K562 (cell line): ENCODE data around the gene GPR176. TPM values are rescaled to one million over a fixed set of nuclear protein-coding genes. Genes with fewer than 3 reads are reported as not detected.

ENCODE experiments used
- BRF1 ChIP-seq: IDR thresholded peaks from 3 replicates; pipeline ENCODE4 v1.6.1; 2011; ENCODE audit warnings: borderline replicate concordance, mild to moderate bottlenecking; ENCODE audit not compliant: insufficient read length; ENCODE audit errors: extremely low read depth
- CBFA2T2 ChIP-seq: fragments of 450-650 bp; conservative IDR thresholded peaks from 2 replicates; pipeline ENCODE4 v1.6.1; 2017; ENCODE audit warnings: mild to moderate bottlenecking
- CBX2 ChIP-seq: fragments of 200-600 bp; sonication (generic); IDR thresholded peaks from one replicate; pipeline ENCODE4 v1.6.1; 2012; ENCODE audit warnings: mild to moderate bottlenecking, low read length, inconsistent platforms; ENCODE audit not compliant: insufficient read depth, poor library complexity, severe bottlenecking
- CREBBP ChIP-seq: IDR thresholded peaks from one replicate; pipeline ENCODE4 v1.6.1; 2012; ENCODE audit warnings: low read depth, mild to moderate bottlenecking, control low read depth, inconsistent platforms, low read length
- ERF ChIP-seq: fragments of 450-650 bp; formaldehyde crosslinking; IDR thresholded peaks from 2 replicates; pipeline ENCODE4 v1.4.0; 2020; ENCODE audit warnings: mild to moderate bottlenecking, mixed read lengths
- ID3 ChIP-seq, 2 experiments: fragments of 250-450 bp in 1 of 2; fragments of 450-650 bp in 1 of 2; sonication (Bioruptor Pico) in 1 of 2; IDR thresholded peaks; 2 replicates each; pipeline versions ENCODE4 v1.6.1 to v1.8.0; 2016 to 2021; ENCODE audit warnings: mild to moderate bottlenecking in 2 of 2, moderate library complexity in 2 of 2, missing compliant biosample characterization in 1 of 2, missing genetic modification characterization in 1 of 2
- IRF2 ChIP-seq: sonication (generic); formaldehyde crosslinking; IDR thresholded peaks from 2 replicates; pipeline ENCODE4 v1.8.1; 2022; ENCODE audit warnings: mild to moderate bottlenecking, missing genetic modification reagents
- MED1 ChIP-seq: sonication (generic); formaldehyde crosslinking; IDR thresholded peaks from 2 replicates; pipeline ENCODE4 v1.8.1; 2023; ENCODE audit warnings: missing genetic modification reagents, borderline replicate concordance
- MEIS2 ChIP-seq: fragments of 450-650 bp; IDR thresholded peaks from 2 replicates; pipeline ENCODE4 v1.6.1; 2014; ENCODE audit warnings: mild to moderate bottlenecking; ENCODE audit not compliant: partially characterized antibody
- POLR2H ChIP-seq: IDR thresholded peaks from 2 replicates; pipeline ENCODE4 v1.6.1; 2016; ENCODE audit warnings: missing genetic modification characterization, low read depth, mild to moderate bottlenecking, control low read depth, missing compliant biosample characterization, moderate library complexity
- POLR3G ChIP-seq: IDR thresholded peaks from 2 replicates; pipeline ENCODE4 v1.6.1; 2011; ENCODE audit not compliant: insufficient read length, insufficient replicate concordance; ENCODE audit errors: extremely low read depth
- RBM15 ChIP-seq: fragments of 200-400 bp; formaldehyde crosslinking; IDR thresholded peaks from 2 replicates; pipeline ENCODE4 v1.6.1; 2018; ENCODE audit warnings: mild to moderate bottlenecking, low read length, moderate library complexity; ENCODE audit not compliant: insufficient read depth
- SP2 ChIP-seq: IDR thresholded peaks from 2 replicates; pipeline ENCODE4 v1.6.1; 2011; ENCODE audit warnings: mild to moderate bottlenecking, low read depth, low read length, moderate library complexity; ENCODE audit not compliant: poor library complexity, severe bottlenecking; ENCODE audit errors: extremely low read depth
- TCF7 ChIP-seq: sonication (generic); IDR thresholded peaks from 2 replicates; pipeline ENCODE4 v1.6.1; 2016; ENCODE audit warnings: antibody characterized with exemption, borderline replicate concordance
- polyA plus RNA-seq, 8 experiments: library from polyadenylated mRNA; depleted of rRNA in 4 of 8; stranded (reverse) in 5 of 8; unstranded in 3 of 8; fragments of >200 nt; fragmentation: Nextera tagmentation in 2 of 8; fragmentation: Illumina TruSeq in 1 of 8; extraction: Ambion mirVana in 2 of 8; extraction: Trizol in 1 of 8; gene quantifications; 2 replicates each; pipeline versions ENCODE4 v1.2.1 to v1.2.3, GENCODE V29; 2011 to 2014; ENCODE audit warnings: inconsistent platforms in 1 of 8, missing spikeins in 1 of 8
- total RNA-seq, 7 experiments: library from RNA; depleted of rRNA in 6 of 7; stranded (reverse); fragments of >200 nt in 6 of 7; fragmentation: Illumina TruSeq in 2 of 7; extraction: Trizol in 2 of 7; gene quantifications; 2 replicates each; pipeline versions ENCODE4 v1.2.1 to v1.2.3, GENCODE V29; 2011 to 2021; ENCODE audit warnings: low replicate concordance in 1 of 7
- TF ChIP-seq, protein P1 (sequence below): fragments of 450-650 bp; IDR thresholded peaks from 2 replicates; pipeline ENCODE4 v1.7.1; 2018; ENCODE audit warnings: mild to moderate bottlenecking, low read depth; ENCODE audit not compliant: partially characterized antibody
- TF ChIP-seq, protein P2 (sequence below): fragments of 250-450 bp; sonication (Bioruptor Pico); IDR thresholded peaks from 2 replicates; pipeline ENCODE4 v1.8.0; 2021; ENCODE audit warnings: moderate library complexity, mild to moderate bottlenecking, inconsistent platforms
- TF ChIP-seq, protein P3 (sequence below): conservative IDR thresholded peaks from 2 replicates; pipeline ENCODE4 v1.6.1; 2011; ENCODE audit warnings: low read depth, mild to moderate bottlenecking, low read length; ENCODE audit not compliant: control insufficient read depth

GPR176 gene
- total and polyA plus RNA-seq, 9 of the 15 experiments (the other 6 are each of a cell fraction or from before 2014, with no cell fraction given) = 0.03 to 1.2 (median 0.76) TPM

DNA sequence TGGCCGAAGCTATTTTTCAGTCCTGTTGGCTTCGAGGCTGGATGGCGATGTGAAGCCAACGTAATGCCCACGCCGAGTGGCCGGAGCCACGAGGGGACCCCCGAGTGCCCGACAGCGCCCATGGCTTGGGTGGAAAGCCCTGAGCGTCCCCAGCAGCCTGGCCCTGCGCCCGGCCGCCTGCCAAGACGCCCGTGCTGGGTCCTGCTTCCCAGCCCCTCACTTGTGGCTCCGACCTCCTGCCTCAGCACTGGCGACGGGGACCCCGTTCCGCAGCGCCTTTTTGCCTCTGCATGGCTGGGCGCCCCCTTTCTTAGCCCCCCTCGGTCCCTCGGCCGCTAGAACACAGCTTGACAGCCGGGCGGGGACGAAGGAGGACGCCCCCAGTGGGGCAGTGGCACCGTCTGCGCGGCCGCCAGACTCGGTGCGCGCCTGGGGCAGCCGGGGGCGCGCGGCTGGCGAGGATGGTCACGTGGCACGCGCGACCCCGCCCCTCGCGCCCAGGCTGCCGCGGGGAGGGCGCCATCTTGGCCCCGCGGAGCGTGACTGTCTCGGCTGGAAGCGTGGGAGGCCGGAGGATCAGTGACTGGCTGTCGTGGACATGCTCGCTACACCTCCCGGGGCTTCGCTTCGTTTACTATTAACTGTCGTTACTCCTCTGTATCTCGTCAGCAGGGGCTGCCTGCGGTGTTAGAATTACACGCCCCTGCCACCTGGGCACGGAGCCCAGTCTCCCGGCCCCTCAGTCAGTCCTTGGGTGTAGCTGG, 626 bp upstream of the GPR176 start (continued):
- TF ChIP-seq, protein P1, sequence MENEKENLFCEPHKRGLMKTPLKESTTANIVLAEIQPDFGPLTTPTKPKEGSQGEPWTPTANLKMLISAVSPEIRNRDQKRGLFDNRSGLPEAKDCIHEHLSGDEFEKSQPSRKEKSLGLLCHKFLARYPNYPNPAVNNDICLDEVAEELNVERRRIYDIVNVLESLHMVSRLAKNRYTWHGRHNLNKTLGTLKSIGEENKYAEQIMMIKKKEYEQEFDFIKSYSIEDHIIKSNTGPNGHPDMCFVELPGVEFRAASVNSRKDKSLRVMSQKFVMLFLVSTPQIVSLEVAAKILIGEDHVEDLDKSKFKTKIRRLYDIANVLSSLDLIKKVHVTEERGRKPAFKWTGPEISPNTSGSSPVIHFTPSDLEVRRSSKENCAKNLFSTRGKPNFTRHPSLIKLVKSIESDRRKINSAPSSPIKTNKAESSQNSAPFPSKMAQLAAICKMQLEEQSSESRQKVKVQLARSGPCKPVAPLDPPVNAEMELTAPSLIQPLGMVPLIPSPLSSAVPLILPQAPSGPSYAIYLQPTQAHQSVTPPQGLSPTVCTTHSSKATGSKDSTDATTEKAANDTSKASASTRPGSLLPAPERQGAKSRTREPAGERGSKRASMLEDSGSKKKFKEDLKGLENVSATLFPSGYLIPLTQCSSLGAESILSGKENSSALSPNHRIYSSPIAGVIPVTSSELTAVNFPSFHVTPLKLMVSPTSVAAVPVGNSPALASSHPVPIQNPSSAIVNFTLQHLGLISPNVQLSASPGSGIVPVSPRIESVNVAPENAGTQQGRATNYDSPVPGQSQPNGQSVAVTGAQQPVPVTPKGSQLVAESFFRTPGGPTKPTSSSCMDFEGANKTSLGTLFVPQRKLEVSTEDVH = no peak
- TF ChIP-seq MED1 (CRISPR knock-in tag) = no peak
- no peak for TF ChIP-seq POLR3G
- no peak for TF ChIP-seq CREBBP
- TF ChIP-seq, protein P2, sequence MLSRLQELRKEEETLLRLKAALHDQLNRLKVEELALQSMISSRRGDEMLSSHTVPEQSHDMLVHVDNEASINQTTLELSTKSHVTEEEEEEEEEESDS (CRISPR knock-in tag) = no peak
- no peak for TF ChIP-seq BRF1
- no peak for TF ChIP-seq TCF7
- TF ChIP-seq SP2 = no peak
- TF ChIP-seq MEIS2 = no peak
- no peak for TF ChIP-seq ERF (CRISPR knock-in tag)
- TF ChIP-seq, protein P3, sequence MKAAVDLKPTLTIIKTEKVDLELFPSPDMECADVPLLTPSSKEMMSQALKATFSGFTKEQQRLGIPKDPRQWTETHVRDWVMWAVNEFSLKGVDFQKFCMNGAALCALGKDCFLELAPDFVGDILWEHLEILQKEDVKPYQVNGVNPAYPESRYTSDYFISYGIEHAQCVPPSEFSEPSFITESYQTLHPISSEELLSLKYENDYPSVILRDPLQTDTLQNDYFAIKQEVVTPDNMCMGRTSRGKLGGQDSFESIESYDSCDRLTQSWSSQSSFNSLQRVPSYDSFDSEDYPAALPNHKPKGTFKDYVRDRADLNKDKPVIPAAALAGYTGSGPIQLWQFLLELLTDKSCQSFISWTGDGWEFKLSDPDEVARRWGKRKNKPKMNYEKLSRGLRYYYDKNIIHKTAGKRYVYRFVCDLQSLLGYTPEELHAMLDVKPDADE = no peak
- no peak for TF ChIP-seq CBX2
- no peak for TF ChIP-seq RBM15
- TF ChIP-seq ID3 (CRISPR knock-in tag; IDR thresholded peaks at IDR 0.05) = no peak
- TF ChIP-seq ID3 (tag; IDR thresholded peaks at IDR 0.05) = peak; percentile 68; the same call in 1 of the 2 replicates
- TF ChIP-seq IRF2 (CRISPR knock-in tag) = 0 out of 2 replicates have a peak, but pooled peaks have one; percentile 80
- peak; percentile 66 for TF ChIP-seq POLR2H
- TF ChIP-seq CBFA2T2 = no peak; the same call in 1 of the 2 replicates
